GM21723 (cell line): ENCODE results near the gene ACTN4.

Experiments used
- ATAC-seq: cut with Tn5 transposase; IDR thresholded peaks from one replicate; pipeline ENCODE4 v1.9.1; 2021; ENCODE audit warnings: mild to moderate bottlenecking, moderate library complexity; ENCODE audit not compliant: unreplicated experiment

Gene ACTN4

DNA sequence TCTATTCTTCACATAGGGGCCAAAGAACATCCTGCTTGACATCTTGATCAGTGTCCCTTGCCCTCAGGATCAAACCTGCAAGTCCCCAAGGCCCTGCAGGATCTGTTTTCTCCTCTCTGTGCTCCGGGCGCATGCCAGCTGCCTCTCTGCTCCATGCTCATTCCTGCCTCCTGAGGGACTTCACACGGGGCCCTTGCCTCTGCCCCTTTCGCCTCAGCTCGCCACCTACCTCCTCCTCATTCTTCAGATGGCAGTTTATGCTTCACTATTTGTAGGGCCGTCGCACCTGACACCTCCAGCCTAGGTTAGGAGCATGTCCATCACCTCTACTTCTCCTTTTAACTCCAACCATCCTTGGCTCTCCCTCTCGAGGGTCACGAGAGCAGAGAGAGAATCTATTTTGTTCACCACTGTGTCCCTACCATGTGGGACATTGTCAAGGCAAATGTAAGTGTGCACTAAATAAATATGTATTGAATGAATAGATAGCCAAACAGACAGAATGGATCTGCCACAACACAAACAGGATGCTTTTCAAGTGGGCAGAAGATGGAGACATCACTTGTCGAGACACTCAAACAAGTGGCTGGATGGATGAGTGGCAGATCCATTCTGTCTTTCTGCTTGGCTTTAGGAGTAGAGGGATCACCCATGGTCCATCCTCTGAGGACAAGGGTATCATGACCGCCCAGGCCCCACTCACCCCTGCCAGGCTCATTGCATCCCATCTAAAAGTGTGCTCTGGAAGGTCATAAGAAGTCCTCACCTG lies 29.6 kb downstream of the ACTN4 start:
- no peak for ATAC-seq

DNA sequence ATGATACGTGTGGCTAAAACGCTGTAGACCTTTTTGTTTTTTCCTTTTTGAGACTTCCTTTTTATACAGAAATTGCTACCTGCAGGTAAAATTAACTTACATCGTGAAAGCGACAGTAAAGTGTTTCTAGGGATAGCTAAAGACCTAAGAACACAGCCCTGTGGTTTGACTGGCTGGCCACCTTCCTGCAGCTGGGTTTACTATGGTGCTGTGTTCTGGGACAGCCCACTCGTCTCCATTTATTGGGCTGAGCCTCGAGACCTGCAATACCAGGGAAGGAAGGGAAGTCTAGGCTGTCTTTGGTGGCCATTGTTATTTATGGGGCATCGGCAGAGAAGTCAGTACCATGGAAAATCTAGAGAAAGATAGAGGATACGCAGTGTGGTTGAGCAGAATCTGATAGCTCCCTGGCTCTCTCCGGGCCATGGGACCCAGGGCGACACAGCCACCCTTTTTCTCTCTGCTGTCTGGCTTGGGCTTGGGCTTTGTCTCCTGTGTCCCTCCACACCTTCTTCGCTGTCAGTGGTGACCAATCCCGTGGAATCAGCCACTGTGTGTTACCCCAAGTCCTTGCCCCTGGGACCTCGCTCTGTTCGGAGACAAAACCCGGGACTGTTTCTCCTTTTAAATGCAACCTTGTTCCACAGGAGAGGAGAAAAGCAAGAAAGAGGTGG lies 30.9 kb downstream of the ACTN4 start:
- no peak for ATAC-seq

DNA sequence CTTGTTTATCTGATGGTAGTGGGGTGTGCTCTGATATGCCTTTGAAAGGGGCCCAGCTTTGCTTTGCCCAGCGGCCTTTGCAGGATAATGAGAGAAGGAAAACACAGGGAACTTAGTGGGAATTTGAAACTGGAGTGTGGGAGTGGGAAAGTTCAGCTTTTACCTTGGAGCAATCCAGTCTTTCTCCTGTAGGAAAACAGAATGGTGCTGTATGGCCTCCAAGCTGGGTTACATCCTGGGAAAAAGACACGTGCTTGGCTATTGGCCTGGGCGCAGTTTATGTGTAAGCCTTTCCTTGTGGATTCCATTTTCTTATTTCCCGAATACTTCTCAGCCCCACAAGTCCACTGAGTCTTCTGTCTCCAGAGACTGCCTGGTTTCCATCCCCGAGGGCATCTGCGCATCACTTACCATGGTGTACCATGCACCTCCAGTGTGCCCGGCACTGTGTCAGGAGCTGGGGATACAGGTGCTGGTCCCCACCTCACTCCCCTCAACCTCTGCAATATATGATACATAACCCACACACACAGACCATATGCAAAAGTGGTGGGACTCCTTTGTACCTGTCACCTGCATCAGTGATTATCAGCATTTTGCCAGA lies 31.5 kb downstream of the ACTN4 start:
- no peak for ATAC-seq

DNA sequence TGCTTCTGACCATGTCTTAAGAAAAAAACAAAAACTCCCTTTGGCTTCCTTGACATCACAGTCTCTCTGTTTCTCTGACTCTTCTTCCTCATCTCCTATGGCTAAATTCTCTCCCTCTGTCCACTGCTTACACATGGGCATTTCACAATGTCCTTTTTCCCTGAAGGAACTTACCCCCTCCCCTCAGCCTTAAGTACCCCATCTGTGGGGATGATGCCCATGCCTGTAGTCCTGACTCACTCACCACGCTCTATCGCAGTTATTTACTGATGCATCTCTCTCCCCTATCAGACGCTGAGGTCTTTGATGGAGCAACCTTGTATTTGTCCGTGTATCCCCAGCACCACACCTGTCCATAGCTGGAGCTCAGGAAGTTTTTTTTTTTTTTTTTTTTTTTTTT lies 32.4 kb downstream of the ACTN4 start:
- ATAC-seq: no peak

DNA sequence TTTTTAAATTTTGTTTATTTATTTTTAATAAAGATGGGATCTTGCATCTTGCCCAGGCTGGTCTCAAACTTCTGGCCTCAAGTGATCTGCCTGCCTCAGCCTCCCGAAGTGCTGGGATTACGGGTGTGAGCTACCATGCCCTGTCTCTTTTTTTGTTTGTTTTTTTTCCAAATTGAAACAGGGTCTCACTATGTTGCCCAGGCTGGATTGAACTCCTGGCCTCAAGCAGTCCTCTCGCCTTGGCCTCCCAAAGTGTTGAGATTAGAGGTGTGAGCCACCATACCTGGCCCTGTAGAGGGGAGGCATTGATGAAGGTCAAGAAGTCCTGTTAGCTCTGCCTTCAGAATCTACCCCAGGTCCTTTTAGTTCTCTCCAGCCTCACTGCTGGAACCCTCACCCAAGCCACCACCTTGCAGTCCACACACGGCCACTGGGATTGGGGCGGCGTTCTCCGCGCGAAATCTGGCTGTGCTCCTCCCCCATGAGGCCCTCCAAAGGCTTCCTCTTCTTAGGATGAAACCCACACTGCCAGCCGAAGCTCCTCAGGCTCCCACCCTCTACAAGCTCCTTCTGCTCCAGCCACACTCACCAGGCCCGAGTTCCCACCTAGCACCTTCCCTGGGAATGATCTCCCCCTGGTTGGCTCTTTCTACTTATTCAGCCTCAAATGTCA lies 34.9 kb downstream of the ACTN4 start:
- ATAC-seq: no peak

DNA sequence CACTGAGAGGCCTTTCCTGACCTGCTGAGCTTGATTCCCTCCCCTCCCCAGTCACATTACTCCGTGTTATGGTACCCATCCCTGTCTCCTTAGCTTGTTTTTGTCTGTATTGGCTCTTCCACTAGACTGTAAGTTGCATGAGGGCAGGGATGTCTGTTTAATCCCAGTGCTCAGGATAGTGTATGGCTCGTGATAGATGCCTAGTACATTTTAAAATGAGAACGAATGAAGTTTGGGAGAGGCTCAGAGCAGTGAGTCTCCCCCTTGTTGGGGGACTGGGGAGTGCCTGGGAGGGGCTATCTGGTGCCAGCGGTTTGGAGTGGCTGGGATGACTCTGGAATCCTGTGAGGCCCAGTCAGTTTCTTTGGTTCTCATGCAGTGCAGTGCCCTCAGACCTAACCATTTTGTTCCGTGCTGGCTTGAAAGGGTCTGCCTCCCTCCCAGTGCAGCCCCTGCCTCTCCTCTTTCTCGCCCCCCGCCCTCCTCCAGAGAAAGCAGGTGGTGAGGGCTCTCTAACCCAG lies 35.5 kb downstream of the ACTN4 start:
- ATAC-seq: no peak

DNA sequence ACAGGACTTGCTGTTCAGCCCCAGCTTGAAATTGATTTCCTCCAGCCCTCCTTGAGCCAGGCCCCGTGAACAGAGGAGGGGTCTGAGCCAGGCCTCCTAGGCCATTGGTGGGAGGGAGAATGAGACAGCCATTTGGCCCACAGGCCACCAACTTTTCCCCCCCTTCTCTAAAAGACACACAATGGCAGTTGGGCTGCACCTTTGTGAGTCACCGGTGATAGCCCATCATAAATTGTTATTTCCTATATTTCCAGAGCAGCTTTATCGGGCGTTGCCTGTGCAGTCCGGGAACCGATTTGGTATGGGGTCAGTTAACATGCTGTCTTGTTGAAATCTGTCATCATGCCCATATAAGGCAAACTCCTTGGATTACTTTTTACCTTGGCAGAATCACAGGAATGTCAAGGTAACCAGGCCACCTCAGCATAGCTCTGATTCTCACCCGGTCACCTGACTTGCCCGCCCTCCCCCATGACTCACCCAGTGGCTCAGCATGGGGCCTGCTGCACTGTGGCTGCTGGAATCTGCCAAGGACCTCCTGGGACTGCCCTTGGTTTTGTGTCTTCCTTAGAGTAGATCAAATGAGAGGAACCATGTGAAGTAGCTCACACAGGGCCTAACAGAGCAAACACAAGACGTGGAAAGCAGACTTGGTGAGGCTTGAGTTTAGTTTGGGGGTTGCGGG lies 36.1 kb downstream of the ACTN4 start:
- ATAC-seq: no peak

DNA sequence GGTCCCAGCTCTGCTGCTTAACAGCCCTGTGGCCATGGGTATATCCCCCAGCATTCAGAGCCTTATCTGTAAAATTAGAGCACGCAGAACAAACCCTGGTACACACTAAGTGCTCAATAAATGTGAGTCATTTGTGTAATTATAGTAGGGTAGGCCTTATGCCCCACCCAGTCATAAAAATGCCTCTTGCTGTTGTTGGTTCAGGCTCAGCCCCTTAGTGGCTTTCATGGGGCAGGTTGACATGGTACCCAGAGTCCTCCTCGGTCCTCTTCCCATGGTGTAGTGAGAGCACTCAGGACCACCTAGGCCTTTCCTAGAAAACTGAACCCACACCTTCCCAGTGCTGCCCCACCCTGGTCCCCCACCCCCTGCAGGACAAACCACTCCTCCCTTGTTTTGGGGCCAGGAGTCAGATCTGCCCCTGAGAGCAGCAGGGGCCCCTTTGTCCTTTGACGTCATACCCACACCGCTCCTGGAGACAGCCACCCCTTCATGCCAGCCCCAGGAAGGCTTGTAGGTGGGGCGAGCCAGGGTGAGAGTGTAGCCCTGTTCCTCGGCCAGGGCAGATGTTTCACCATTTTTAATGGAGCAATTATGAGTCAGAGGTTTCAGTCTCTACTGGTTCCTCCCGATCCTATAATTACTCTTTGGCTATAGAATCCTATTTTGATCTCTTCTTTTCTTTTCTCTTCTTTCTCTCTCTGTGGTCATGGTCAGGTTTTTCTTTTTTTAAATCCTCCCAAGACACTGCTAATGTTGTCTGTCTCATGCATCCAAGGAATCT lies 36.8 kb downstream of the ACTN4 start:
- ATAC-seq: no peak

DNA sequence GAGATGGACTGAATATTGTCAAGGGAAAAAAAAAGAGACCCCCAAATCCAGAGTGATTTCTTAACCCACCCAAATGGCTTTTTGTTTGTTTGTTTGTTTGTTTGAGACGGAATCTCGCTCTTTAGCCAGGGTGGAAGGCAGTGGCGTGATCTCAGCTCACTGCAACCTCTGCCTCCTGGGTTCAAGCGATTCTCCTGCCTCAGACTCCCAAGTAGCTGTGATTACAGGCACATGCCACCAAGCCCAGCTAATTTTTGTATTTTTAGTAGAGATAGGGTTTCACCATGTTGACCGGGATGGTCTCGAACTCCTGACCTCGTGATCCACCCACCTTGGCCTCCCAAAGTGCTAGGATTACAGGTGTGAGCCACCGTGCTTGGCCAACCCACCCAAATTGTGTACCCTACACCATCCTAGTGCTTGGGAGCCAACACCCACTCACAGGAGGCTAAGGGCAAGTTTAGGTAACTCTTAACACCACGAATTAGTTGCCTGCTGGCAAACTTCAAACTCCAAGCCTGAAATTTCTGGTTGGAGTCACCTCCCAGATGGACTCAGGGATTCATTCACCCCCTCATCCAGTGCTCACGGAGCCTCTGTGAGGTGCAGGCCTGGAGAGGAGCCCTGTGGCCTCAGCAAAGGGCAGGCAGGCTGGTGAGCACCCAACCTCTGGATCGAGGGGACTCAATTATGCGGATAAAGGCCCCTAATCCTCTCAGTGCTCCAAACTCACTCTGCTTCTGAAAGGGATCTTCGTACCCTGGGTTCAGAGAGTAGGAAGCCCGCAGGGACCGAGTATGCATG lies 37.6 kb downstream of the ACTN4 start:
- ATAC-seq: no peak

DNA sequence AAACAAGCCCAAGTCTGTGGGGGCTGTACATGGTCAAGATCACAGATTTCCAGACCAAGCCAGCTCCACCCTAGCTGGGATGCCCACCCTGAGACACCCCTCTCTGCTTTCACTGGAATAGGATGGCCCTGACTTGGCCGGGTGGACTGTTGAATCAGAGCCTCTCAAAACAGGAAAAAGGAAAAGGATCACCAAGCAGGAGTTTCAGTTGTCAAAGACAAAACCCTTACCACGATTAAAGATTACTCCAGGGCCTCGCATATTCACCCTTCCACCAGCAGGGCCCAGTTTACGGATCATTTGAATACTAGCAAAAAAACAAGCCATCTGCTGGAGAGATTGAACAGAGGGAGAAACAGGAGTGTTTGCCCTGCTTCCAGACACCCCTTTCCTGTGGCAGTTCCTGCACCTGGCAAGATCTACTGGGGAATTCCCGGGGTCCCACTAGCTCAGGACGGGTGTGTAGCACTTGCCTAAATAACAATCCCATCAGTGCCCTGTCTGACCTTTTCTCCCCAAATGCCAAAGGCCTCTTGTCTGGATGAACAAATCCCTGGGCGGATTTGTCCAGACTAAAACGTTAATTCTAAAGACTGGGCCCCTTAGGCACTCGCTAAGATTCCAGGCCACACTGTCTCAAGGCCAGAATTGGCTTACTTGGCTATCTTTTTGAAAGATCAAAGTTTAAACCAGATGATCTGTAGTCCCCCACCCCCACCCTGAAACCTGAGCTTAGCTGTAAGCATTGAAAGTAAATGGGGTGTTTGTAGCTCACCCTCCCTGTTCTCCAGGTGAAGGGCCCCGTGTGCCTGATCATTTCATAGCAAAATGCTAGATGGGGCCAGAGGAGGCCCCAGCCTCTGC lies 38.4 kb downstream of the ACTN4 start:
- ATAC-seq: no peak

DNA sequence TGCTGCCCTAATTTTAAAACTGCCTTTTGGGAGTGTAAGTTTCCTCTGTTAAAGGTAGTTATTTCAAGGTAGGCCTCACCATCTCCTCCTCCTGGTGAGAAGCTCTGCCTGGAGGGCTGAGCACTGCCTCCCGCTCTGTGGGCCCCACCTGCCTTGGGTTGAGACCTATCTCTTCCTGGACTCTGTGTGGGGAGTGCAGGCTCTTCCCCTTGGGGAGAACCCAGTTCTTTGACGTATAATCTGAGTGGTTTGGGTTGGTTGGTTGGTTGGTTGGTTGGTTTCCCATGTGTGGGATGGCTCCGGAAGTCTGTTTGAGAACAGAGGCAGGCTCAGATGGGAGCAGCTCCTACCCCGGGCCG lies 39.1 kb downstream of the ACTN4 start:
- no peak for ATAC-seq

DNA sequence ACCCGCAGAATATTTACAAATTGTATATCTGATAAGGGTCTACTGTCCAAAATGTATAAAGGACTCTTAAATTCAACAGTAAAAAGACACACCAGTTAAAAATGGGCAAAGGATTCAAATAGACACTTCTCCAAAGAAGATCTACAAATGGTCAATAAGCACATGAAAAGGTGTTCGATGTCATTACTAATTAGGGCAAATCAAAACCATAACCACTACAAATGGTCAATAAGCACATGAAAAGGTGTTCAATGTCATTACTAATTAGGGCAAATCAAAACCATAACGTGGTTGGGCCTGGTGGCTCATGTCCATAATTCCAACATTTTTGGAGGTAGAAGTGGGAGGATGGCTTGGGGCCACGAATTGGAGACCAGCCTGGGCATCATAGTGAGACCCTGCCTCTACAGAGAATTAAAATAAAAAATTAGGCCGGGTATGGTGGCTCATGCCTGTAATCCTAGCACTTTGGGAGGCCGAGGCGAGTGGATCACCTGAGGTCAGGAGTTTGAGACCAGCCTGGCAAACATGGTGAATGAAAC lies 40.5 kb downstream of the ACTN4 start:
- no peak for ATAC-seq

DNA sequence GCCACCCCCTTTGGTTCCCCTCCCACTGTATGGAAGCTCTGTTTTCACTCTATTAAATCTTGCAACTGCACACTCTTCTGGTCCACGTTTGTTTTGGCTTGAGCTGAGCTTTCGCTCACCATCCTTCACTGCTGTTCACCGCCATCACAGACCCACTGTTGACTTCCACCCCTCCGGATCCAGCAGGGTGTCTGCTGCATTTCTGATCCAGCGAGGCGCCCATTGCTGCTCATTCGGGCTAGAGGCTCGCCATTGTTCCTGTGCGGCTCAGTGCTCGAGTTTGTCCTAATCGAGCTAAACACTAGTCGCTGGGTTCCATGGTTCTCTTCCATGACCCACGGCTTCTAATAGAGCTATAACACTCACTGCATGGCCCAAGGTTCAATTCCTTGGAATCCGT lies 42.7 kb downstream of the ACTN4 start:
- no peak for ATAC-seq

DNA sequence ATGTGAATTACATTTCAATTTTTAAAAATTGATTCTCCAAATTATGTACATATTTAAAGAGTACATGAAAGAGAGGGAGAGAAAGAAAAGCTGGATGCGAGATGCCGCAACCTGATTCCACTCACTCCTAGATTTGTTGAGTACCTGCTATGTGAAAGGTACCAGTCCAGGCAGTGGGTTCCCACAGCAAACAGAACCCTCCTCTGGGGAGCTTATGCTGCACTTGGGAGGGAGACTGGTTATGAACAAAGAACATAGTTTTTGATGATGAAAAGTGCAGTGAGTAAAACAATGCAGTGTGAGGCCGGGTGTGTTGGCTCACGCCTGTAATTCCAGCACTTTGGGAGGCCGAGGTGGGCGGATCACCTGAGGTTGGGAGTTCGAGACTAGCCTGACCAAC lies 43.4 kb downstream of the ACTN4 start:
- no peak for ATAC-seq

DNA sequence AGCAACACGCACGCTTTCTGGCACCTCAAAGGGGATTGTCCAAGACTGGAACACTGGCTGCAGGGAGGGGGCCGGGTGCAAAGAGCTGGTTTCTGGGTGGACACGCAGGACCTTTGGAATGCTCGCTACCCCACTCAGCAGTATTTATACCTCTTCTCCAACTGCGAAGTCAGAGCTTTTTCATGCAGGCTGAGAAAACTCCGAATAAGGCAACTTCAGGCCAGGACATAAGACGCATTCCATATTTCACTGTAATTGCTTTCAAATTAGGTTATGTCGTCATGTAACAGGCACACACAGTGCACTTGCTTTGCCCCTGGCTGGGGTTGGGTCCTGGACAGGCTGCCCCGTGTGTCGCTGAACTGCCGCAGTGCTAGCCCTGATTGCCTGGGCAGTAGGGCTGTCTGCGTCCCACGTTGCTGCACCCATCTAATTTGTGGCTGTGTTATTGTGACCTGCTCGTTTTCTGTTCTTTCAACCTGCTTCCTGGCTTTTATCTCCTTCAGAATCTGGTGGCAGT lies 44.5 kb downstream of the ACTN4 start:
- no peak for ATAC-seq

DNA sequence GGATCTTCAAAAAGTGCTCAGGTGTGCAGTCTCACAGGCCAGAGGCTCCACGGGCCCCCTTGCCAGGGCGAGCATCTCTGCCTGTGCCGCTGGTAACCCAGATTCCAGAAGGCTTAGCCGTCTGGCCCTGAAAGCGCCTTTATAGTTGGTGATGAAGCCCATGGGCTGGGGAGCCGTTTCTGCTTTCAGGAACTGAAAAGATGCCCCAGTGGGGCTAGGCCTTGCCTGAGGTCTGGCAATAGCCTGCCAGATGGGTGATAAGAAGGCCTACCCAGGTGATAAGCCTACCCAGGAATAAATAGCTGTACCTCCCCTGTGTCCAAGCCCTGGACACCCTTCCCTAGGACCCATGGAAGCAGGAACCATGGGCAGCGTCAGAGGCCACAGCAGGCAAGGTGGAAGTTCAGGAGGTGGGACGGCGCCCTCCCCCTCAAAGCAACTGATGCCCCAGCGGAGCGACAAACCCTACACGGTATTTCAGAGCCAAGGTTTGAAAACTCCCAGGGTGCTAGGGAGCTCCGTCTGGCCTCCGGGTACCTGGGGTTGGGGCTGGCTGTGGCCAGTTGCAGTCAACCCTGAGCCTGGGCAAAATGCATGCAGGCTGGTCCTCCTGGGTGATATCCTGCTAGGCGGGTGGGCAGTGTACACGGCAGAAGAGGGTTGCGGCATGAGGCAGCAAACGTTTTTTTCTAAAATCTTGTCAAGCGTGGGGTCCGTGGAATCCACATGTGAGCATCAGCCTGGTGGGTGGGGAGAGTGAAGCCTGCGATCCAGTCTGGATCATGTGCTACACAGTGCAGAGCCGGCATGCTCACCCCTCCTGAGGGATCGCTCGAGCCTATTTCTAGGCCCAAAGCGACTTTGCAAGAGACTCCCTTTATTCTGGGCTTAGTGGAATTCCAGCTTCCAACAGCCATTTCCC lies 45.3 kb downstream of the ACTN4 start:
- ATAC-seq: no peak
